A673 (cell line): ENCODE results near the gene LRGUK. TPM values are rescaled to one million over a fixed set of nuclear protein-coding genes. Genes with fewer than 3 reads are reported as not detected.

ENCODE experiments used
- BruUV-seq: library from RNA; stranded (reverse); fragments of 400-500 nt; replicated peaks from 2 replicates; lab custom pipeline; 2021; lab: Mats Ljungman, UMichigan
- CTCF ChIA-PET: fragments of 300-600 bp; sonication (Branson Sonifier 250); formaldehyde crosslinking; loops from one replicate; lab custom pipeline; 2022; ENCODE audit warnings: antibody characterized with exemption; lab: Charles Lee
- POLR2A ChIA-PET: fragments of 300-600 bp; sonication (Branson Sonifier 250); formaldehyde crosslinking; loops from one replicate; lab custom pipeline; 2022; ENCODE audit warnings: antibody characterized with exemption; ENCODE audit not compliant: low non-redundant PET; lab: Charles Lee
- DNase-seq: peaks from one replicate; pipeline ENCODE4 v3.0.0-alpha.2; 2015; ENCODE audit warnings: low spot score
- H3K27ac ChIP-seq: fragments of 200-600 bp; sonication (generic); 2 replicates; pipeline ENCODE4 v1.5.1; 2016; ENCODE audit warnings: mixed run types, low read depth, mild to moderate bottlenecking, mixed read lengths, antibody characterized with exemption, low read length; ENCODE audit not compliant: poor library complexity, severe bottlenecking
- H3K27me3 ChIP-seq: fragments of 200-600 bp; sonication (generic); replicated peaks from 2 replicates; pipeline ENCODE4 v1.6.1; 2017; ENCODE audit warnings: mixed run types, low read depth, mild to moderate bottlenecking, mixed read lengths, antibody characterized with exemption, low read length; ENCODE audit not compliant: insufficient read depth, poor library complexity
- H3K36me3 ChIP-seq: fragments of 200-600 bp; sonication (generic); 2 replicates; pipeline ENCODE4 v1.6.1; 2016; ENCODE audit warnings: mixed run types, mild to moderate bottlenecking, mixed read lengths, antibody characterized with exemption, low read length; ENCODE audit not compliant: insufficient read depth, poor library complexity, severe bottlenecking
- H3K4me1 ChIP-seq: fragments of 200-600 bp; sonication (generic); 2 replicates; pipeline ENCODE4 v1.6.1; 2017; ENCODE audit warnings: mixed run types, mild to moderate bottlenecking, mixed read lengths, antibody characterized with exemption, low read length; ENCODE audit not compliant: insufficient read depth, poor library complexity, severe bottlenecking
- H3K4me3 ChIP-seq: fragments of 200-600 bp; sonication (generic); 2 replicates; pipeline ENCODE4 v1.5.1; 2016; ENCODE audit warnings: low read depth, mixed run types, mild to moderate bottlenecking, mixed read lengths, low read length; ENCODE audit not compliant: poor library complexity, severe bottlenecking
- H3K9me3 ChIP-seq: fragments of 200-600 bp; sonication (generic); 2 replicates; pipeline ENCODE4 v1.6.1; 2016; ENCODE audit warnings: mixed run types, low read depth, mild to moderate bottlenecking, mixed read lengths, antibody characterized with exemption, low read length; ENCODE audit not compliant: poor library complexity, severe bottlenecking
- CTCF ChIP-seq: fragments of 300-800, 200-600 bp; sonication (generic); conservative IDR thresholded peaks from 2 replicates; pipeline ENCODE4 v1.5.1; 2017; ENCODE audit warnings: low read depth, mild to moderate bottlenecking, antibody characterized with exemption, low read length, moderate library complexity, mixed read lengths
- EZH2 ChIP-seq: fragments of 200-600 bp; sonication (generic); IDR thresholded peaks from 2 replicates; pipeline ENCODE4 v1.6.1; 2017; ENCODE audit warnings: borderline replicate concordance, low read depth, mild to moderate bottlenecking, mixed read lengths, antibody characterized with exemption, low read length; ENCODE audit not compliant: poor library complexity, severe bottlenecking
- intact Hi-C: fragments of 100-400 bp; cut with micrococcal nuclease; formaldehyde crosslinking; loops from one replicate; pipeline ENCODE4 v1.10.0; 2022; ENCODE audit not compliant: unreplicated experiment
- total RNA-seq: library from RNA; stranded (reverse); gene quantifications from 2 replicates; pipeline ENCODE4 v1.2.3, GENCODE V29; 2021

Gene LRGUK
- total RNA-seq, 1 experiment from 2014 or later: 0.54 TPM

- ChIA-PET POLR2A (no interaction called here), CTCF (no interaction called here)
- H3K9me3 ChIP-seq: no peaks in the 10 kb centered on the region
- H3K27ac ChIP-seq: no peak overlapping the region
- TF ChIP-seq CTCF: no peak
- no peak for TF ChIP-seq EZH2
- no peak overlapping the region for H3K4me3 ChIP-seq
- no peaks in the 10 kb centered on the region for H3K27me3 ChIP-seq
- no peak for DNase-seq
- H3K4me1 ChIP-seq: no peaks in the 10 kb centered on the region
- H3K36me3 ChIP-seq: no peaks in the 10 kb centered on the region
- no TSS peak for BruUV-seq
- intact Hi-C loops: no loop called here
Observed at GRCh38 chr7:134104166-134104565, 23.0 kb upstream of the LRGUK start.

- Histone ChIP-seq H3K4me1 (no peaks in the 10 kb centered on the region), H3K27ac (no peak overlapping the region), H3K36me3 (no peaks in the 10 kb centered on the region), H3K9me3 (no peaks in the 10 kb centered on the region), H3K27me3 (no peaks in the 10 kb centered on the region), H3K4me3 (no peak overlapping the region)
- CTCF ChIA-PET: no interaction called here
- POLR2A ChIA-PET: no interaction called here
- no peak for DNase-seq
- no peak for TF ChIP-seq EZH2
- no peak for TF ChIP-seq CTCF
- BruUV-seq: no TSS peak
- intact Hi-C loops: no loop called here
Observed at GRCh38 chr7:134105841-134106240, 21.3 kb upstream of the LRGUK start.

GRCh38 chr7:134108802-134109201 is 18.3 kb upstream of the LRGUK start:
- Histone ChIP-seq H3K9me3 (no peaks in the 10 kb centered on the region), H3K27me3 (no peaks in the 10 kb centered on the region), H3K4me3 (no peak overlapping the region), H3K4me1 (no peaks in the 10 kb centered on the region), H3K27ac (no peak overlapping the region), H3K36me3 (no peaks in the 10 kb centered on the region)
- ChIA-PET CTCF (interaction anchor here (0.8 kb wide), 1 partner anchor 24 kb away, joined by 7 read pairs; no protein-coding TSS in a partner anchor), POLR2A (no interaction called here)
- no peak for DNase-seq
- no peak for TF ChIP-seq EZH2
- peak; percentile 28; the same call in 1 of the 2 replicates for TF ChIP-seq CTCF
- no TSS peak for BruUV-seq
- intact Hi-C loops: no loop called here
